Esophagus muscularis mucosa (tissue), 3 donors: ENCODE data around the gene SH3GL2.

Experiments
- EP300 ChIP-seq: sonication (generic); formaldehyde crosslinking; IDR thresholded peaks from one replicate; pipeline ENCODE4 v1.6.1; 2017; ENCODE audit warnings: antibody characterized with exemption
- POLR2AphosphoS5 ChIP-seq, 2 donors: sonication (generic); formaldehyde crosslinking; IDR thresholded peaks; one replicate each; pipeline ENCODE4 v1.6.1; 2017; ENCODE audit warnings: antibody characterized with exemption in 2 of 2

GRCh38 chr9:17653947-17654465 lies 75.1 kb downstream of the SH3GL2 start:
- TF ChIP-seq POLR2AphosphoS5 (IDR thresholded peaks at IDR 0.05) (no peak), EP300 (no peak)
